Measurements from ENCODE around the gene HRAS.

HRAS gene

DNA sequence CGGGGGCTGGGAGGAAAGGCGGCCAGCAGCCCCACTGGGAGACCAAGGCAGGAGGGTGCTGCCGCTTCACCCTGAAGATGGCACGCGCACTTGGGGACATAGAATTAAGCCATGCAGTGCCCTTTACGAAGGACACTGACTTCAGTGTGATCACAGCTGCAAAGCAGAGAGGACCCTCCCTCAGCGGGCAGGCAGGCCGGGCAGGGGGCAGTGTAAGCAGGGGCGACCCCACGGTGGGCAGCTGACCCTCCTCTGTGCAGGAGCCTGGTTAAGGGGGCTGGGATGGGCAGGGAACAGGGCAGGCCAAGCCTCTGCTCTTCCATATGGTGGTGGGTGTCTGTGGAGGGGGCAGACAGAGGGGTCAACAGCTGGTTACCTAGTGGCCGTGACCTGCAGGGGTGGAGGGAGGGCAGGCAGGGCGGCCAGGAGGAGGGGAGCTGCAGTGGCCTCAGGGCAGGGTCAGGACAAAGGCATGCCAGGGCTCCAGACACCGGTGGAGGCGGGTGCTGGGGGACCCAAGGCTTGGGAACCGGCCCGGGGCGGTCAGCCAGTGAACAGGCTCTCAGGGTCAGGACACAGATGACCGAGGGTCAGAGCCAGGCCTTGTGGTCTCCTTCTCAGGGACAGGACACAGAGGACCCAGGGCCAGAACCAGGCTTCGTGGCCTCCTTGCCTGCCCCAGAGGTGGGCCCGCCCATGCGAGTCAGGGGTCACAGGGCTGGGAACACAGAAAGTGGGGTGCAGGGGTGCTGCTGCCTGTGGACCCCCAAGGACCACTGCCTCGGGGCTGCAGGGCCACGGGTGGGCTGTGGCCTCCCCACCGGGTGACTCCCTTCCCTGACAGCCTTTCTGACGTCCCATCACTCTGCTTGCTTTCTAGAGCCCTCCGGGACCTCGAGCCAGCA, 18.0 kb upstream of the HRAS start:
- Histone ChIP-seq H3K27ac (no peak overlapping the region), H3K4me3 (no peak overlapping the region), H3K9me3 (no peaks in the 10 kb centered on the region), H3K27me3 (peaks cover 13 to 92% of the 10 kb centered on the region in 2 donors), H3K36me3 (no peaks in the 10 kb centered on the region), H3K4me1 (peaks cover 0 to 23% (median 18%) of the 10 kb centered on the region in 4 donors)
- intact Hi-C loops (cut with DNase I; ENCODE audit: low total_unique reads) = no loop called here
- TF ChIP-seq, protein P1, sequence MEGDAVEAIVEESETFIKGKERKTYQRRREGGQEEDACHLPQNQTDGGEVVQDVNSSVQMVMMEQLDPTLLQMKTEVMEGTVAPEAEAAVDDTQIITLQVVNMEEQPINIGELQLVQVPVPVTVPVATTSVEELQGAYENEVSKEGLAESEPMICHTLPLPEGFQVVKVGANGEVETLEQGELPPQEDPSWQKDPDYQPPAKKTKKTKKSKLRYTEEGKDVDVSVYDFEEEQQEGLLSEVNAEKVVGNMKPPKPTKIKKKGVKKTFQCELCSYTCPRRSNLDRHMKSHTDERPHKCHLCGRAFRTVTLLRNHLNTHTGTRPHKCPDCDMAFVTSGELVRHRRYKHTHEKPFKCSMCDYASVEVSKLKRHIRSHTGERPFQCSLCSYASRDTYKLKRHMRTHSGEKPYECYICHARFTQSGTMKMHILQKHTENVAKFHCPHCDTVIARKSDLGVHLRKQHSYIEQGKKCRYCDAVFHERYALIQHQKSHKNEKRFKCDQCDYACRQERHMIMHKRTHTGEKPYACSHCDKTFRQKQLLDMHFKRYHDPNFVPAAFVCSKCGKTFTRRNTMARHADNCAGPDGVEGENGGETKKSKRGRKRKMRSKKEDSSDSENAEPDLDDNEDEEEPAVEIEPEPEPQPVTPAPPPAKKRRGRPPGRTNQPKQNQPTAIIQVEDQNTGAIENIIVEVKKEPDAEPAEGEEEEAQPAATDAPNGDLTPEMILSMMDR (IDR thresholded peaks at IDR 0.05) = no peak
- DNase-seq = no peak

- peaks cover 0 to 23% (median 18%) of the 10 kb centered on the region in 4 donors for H3K4me1 ChIP-seq
- H3K27ac ChIP-seq = no peak overlapping the region
- no peak overlapping the region for H3K4me3 ChIP-seq
- intact Hi-C loops (cut with DNase I; ENCODE audit: low total_unique reads) = no loop called here
- H3K27me3 ChIP-seq = peaks cover 13 to 75% of the 10 kb centered on the region in 2 donors
- TF ChIP-seq, protein P1 (IDR thresholded peaks at IDR 0.05) = no peak
- H3K9me3 ChIP-seq = no peaks in the 10 kb centered on the region
- no peak for DNase-seq
- no peaks in the 10 kb centered on the region for H3K36me3 ChIP-seq
Observed at GRCh38 chr11:551596-551995, 16.2 kb upstream of the HRAS start.

DNA sequence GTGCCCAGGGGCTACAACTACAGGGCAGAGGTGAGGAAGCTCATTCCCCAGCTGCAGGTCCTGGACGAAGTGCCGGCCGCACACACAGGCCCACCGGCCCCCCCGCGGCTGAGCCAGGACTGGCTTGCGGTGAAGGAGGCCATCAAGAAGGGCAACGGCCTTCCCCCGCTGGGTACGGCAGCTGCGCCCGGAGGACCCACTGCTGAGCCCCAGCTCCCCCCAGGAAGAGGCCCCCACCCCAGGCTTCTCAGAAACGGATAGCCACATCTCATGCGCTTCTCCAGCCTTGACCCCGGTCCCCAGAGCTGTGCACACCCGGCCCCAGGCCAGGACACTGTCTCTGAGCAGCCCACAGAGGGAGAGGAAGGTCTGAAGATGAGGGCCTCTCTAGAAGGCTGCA, 15.8 kb upstream of the HRAS start:
- Histone ChIP-seq H3K4me3 (no peak overlapping the region), H3K9me3 (no peaks in the 10 kb centered on the region), H3K27ac (no peak overlapping the region), H3K27me3 (peaks cover 13 to 70% of the 10 kb centered on the region in 2 donors), H3K36me3 (no peaks in the 10 kb centered on the region), H3K4me1 (peaks cover 0 to 21% (median 17%) of the 10 kb centered on the region in 4 donors)
- intact Hi-C loops (cut with DNase I; ENCODE audit: low total_unique reads) = no loop called here
- TF ChIP-seq, protein P1 (IDR thresholded peaks at IDR 0.05) = no peak
- DNase-seq = no peak

GRCh38 chr11:550746-551085, 15.3 kb upstream of the HRAS start:
- no peaks in the 10 kb centered on the region for H3K36me3 ChIP-seq
- H3K27me3 ChIP-seq = peaks cover 10 to 66% of the 10 kb centered on the region in 2 donors
- DNase-seq = no peak
- intact Hi-C loops (cut with DNase I; ENCODE audit: low total_unique reads) = no loop called here
- TF ChIP-seq, protein P1 (IDR thresholded peaks at IDR 0.05) = no peak
- no peaks in the 10 kb centered on the region for H3K9me3 ChIP-seq
- H3K27ac ChIP-seq = no peak overlapping the region
- peaks cover 0 to 17% (median 14%) of the 10 kb centered on the region in 4 donors for H3K4me1 ChIP-seq
- H3K4me3 ChIP-seq = no peak overlapping the region

DNA sequence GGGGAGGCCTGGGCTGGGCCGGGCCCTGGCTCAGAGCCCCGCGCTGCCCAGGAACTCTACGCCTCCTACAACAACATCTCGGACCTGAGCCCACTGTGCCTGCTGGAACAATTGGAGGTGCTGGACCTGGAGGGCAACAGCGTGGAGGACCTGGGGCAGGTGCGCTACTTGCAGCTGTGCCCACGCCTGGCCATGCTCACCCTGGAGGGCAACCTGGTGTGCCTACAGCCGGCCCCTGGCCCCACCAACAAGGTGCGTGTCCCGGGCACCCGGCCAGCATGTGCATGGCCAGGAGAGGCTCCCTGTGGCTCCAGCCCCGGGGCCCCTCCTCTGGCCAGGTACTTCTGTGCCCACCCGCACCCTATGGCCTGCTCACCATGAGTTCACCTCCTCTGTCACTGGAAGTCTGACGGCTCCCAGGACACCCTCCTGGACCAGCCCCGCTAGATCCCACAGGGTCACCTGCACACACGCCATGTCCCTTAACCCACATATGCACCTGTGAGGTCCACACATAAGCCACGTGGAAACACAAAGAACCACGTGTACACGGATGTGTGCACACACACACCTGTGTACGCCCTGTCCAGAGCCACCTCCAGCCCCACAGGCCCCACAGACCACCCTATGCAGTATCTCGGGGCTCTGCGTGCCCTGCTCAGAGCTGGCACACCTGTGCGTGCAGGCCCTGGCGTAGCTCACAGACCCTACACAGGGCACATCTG, 14.8 kb upstream of the HRAS start:
- H3K27me3 ChIP-seq = peaks cover 4 to 61% of the 10 kb centered on the region in 2 donors
- no peak overlapping the region for H3K27ac ChIP-seq
- H3K36me3 ChIP-seq = no peaks in the 10 kb centered on the region
- H3K9me3 ChIP-seq = no peaks in the 10 kb centered on the region
- no peak overlapping the region for H3K4me3 ChIP-seq
- TF ChIP-seq, protein P1 (IDR thresholded peaks at IDR 0.05) = no peak
- peaks cover 0 to 12% (median 8%) of the 10 kb centered on the region in 4 donors for H3K4me1 ChIP-seq
- DNase-seq = no peak
- intact Hi-C loops (cut with DNase I; ENCODE audit: low total_unique reads) = no loop called here
